Measurements from ENCODE around the gene PALLD. TPM values are rescaled to one million over a fixed set of nuclear protein-coding genes. Genes with fewer than 3 reads are reported as not detected.

Gene PALLD
- total RNA-seq, 4 donors from 2014 or later = 60.2 to 437 (median 118) TPM

DNA sequence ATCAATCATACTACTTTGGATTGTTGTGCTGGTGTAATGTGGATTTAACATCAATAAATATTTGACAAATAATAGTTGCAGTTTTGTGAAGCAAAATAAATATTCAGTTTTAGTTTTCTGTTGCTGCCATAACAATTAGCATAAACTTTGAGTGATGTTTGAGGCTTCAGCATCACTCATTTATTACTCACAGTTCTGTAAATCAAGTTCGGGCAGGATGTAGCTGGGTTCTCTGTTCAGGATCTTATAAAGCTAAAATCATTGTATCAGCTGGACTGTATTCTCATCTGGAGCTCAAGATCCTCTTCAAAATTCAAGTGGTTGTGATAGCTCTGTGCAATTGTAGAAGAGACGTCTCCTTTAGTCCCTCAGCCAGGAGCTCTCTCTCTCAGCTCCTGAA, 431.5 kb downstream of the PALLD start:
- 59 to 67% methylated on average over 2 of the region's 2 CpGs for WGBS, 2 donors
- H3K4me1 ChIP-seq = no peaks in the 10 kb centered on the region
- no peak for DNase-seq
- H3K36me3 ChIP-seq = peaks cover 6 to 77% (median 28%) of the 10 kb centered on the region in 3 donors
- intact Hi-C loops (cut with DNase I) = loop anchor here (10.0 kb wide), 1 partner anchor 556 kb away; no protein-coding TSS in a partner anchor
- no peak overlapping the region for H3K4me3 ChIP-seq
- TF ChIP-seq POLR2A (IDR thresholded peaks at IDR 0.05) = no peak
- TF ChIP-seq, protein P1, sequence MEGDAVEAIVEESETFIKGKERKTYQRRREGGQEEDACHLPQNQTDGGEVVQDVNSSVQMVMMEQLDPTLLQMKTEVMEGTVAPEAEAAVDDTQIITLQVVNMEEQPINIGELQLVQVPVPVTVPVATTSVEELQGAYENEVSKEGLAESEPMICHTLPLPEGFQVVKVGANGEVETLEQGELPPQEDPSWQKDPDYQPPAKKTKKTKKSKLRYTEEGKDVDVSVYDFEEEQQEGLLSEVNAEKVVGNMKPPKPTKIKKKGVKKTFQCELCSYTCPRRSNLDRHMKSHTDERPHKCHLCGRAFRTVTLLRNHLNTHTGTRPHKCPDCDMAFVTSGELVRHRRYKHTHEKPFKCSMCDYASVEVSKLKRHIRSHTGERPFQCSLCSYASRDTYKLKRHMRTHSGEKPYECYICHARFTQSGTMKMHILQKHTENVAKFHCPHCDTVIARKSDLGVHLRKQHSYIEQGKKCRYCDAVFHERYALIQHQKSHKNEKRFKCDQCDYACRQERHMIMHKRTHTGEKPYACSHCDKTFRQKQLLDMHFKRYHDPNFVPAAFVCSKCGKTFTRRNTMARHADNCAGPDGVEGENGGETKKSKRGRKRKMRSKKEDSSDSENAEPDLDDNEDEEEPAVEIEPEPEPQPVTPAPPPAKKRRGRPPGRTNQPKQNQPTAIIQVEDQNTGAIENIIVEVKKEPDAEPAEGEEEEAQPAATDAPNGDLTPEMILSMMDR (IDR thresholded peaks at IDR 0.05) = no peak
- no peaks in the 10 kb centered on the region for H3K27me3 ChIP-seq
- H3K9me3 ChIP-seq = peaks cover 0 to 28% (median 0%) of the 10 kb centered on the region in 3 donors
- H3K27ac ChIP-seq = no peak overlapping the region

DNA sequence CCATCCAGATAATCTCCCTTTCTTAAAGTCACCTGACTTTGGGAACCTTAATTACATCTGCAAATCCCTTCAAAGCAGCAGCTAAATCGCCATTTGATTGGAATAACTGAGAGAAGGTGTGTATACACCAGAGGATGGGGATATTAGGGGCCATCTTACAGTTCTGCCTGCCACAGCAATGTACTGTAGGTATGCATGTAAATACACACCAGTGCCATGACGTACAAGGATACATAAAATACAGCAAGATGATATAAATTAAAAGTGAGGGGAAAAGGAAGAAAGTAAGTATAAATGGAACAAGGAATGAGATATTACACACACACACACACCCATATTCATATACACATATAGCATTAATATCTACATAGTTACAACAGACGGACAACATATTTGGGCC, 432.0 kb downstream of the PALLD start:
- Histone ChIP-seq H3K36me3 (peaks cover 6 to 75% (median 28%) of the 10 kb centered on the region in 3 donors), H3K4me3 (no peak overlapping the region), H3K27ac (no peak overlapping the region), H3K9me3 (peaks cover 0 to 28% (median 0%) of the 10 kb centered on the region in 3 donors), H3K27me3 (no peaks in the 10 kb centered on the region), H3K4me1 (no peaks in the 10 kb centered on the region)
- no peak for DNase-seq
- WGBS, 2 donors = 81 to 86% methylated on average over 2 to 3 of the region's 3 CpGs
- TF ChIP-seq POLR2A (IDR thresholded peaks at IDR 0.05) = no peak
- TF ChIP-seq, protein P1 (IDR thresholded peaks at IDR 0.05) = no peak
- intact Hi-C loops (cut with DNase I) = loop anchor here (10.0 kb wide), 1 partner anchor 556 kb away; no protein-coding TSS in a partner anchor

- Histone ChIP-seq H3K36me3 (peaks cover 0 to 57% (median 16%) of the 10 kb centered on the region in 3 donors), H3K27me3 (no peaks in the 10 kb centered on the region), H3K27ac (no peak overlapping the region), H3K4me1 (no peaks in the 10 kb centered on the region), H3K9me3 (peaks cover 0 to 35% (median 5%) of the 10 kb centered on the region in 3 donors), H3K4me3 (no peak overlapping the region)
- intact Hi-C loops (cut with DNase I) = no loop called here
- no peak for TF ChIP-seq POLR2A (IDR thresholded peaks at IDR 0.05)
- TF ChIP-seq, protein P1 (IDR thresholded peaks at IDR 0.05) = no peak
- no peak for DNase-seq
- WGBS, 2 donors = 83 to 84% methylated on average over 2 to 5 of the region's 6 CpGs
Measured at GRCh38 chr4:168930413-168931196, 433.8 kb downstream of the PALLD start.

- Histone ChIP-seq H3K27me3 (no peaks in the 10 kb centered on the region), H3K36me3 (peaks cover 0 to 51% (median 9%) of the 10 kb centered on the region in 3 donors), H3K9me3 (peaks cover 0 to 40% (median 8%) of the 10 kb centered on the region in 3 donors), H3K27ac (no peak overlapping the region), H3K4me3 (no peak overlapping the region), H3K4me1 (no peaks in the 10 kb centered on the region)
- no peak for DNase-seq
- intact Hi-C loops (cut with DNase I) = no loop called here
- TF ChIP-seq, protein P1 (IDR thresholded peaks at IDR 0.05) = no peak
- TF ChIP-seq POLR2A (IDR thresholded peaks at IDR 0.05) = no peak
Measured at GRCh38 chr4:168931215-168931650, 434.4 kb downstream of the PALLD start.

DNA sequence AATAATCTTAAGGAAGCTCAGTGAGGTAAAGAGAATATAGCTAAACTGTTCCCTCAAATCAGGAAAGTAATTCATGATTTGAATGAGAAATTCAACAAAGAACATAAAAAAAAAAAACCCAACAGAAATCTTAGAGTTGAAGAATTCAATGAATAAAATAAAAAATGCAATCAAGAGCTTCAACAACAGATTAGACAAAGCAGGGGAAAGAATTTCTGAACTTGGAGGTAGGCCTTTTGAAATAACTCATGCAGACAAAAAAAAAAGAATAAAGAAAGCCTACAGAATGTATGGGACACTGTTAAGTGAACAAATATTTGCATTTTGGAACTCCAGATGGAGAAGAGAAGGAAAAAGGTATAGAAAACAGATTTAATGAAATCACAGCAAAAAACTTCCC, 435.3 kb downstream of the PALLD start:
- Histone ChIP-seq H3K4me3 (no peak overlapping the region), H3K27ac (no peak overlapping the region), H3K36me3 (peaks cover 0 to 42% (median 3%) of the 10 kb centered on the region in 3 donors), H3K4me1 (no peaks in the 10 kb centered on the region), H3K27me3 (no peaks in the 10 kb centered on the region), H3K9me3 (peaks cover 0 to 40% (median 8%) of the 10 kb centered on the region in 3 donors)
- DNase-seq = no peak
- TF ChIP-seq, protein P1 (IDR thresholded peaks at IDR 0.05) = no peak
- no peak for TF ChIP-seq POLR2A (IDR thresholded peaks at IDR 0.05)
- intact Hi-C loops (cut with DNase I) = no loop called here

Measured in esophagus squamous epithelium (tissue), 5 donors.